ENCODE results near the gene RPS27L. TPM values are rescaled to one million over a fixed set of nuclear protein-coding genes. Genes with fewer than 3 reads are reported as not detected.

Gene RPS27L
- total and polyA plus RNA-seq, 8 donors, result 73.2 to 176 (median 127) TPM

DNA sequence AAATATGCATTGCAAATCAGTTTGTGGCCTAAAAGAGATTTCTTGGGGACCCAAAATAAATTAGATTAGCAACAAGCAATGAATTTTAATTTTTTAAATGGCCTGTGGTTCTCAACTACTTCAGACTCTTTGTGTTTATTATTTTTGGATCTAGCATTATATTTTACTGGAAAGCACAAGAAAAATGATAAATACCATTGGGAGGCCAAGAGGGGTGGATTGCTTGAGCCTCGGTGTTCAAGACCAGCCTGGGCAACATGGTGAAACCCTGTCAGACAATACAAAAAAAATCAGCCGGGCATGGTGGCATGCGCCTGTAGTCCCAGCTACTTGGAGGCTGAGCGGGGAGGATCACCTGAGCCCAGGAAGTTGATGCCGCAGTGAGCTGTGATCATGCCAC, 22.0 kb downstream of the RPS27L start:
- Histone ChIP-seq H3K27ac (peak overlapping the region in 2 of 4 donors; percentile 34 to 40), H3K4me3 (no peak overlapping the region), H3K4me1 (no peaks in the 10 kb centered on the region), H3K36me3 (peaks cover 0 to under 1% (median 0%) of the 10 kb centered on the region in 3 donors), H3K27me3 (no peaks in the 10 kb centered on the region), H3K9me3 (no peaks in the 10 kb centered on the region)
- FAIRE-seq, result no peak
- DNase-seq, result no peak
- TF ChIP-seq, protein P1, sequence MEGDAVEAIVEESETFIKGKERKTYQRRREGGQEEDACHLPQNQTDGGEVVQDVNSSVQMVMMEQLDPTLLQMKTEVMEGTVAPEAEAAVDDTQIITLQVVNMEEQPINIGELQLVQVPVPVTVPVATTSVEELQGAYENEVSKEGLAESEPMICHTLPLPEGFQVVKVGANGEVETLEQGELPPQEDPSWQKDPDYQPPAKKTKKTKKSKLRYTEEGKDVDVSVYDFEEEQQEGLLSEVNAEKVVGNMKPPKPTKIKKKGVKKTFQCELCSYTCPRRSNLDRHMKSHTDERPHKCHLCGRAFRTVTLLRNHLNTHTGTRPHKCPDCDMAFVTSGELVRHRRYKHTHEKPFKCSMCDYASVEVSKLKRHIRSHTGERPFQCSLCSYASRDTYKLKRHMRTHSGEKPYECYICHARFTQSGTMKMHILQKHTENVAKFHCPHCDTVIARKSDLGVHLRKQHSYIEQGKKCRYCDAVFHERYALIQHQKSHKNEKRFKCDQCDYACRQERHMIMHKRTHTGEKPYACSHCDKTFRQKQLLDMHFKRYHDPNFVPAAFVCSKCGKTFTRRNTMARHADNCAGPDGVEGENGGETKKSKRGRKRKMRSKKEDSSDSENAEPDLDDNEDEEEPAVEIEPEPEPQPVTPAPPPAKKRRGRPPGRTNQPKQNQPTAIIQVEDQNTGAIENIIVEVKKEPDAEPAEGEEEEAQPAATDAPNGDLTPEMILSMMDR (IDR thresholded peaks at IDR 0.05), result no peak
- intact Hi-C loops (cut with DNase I), result loop anchor here in 1 of 3 donors (10.0 kb wide), 1 partner anchor 120 kb away; no protein-coding TSS in a partner anchor
- ATAC-seq, result no peak
- 98% methylated on average over 5 of the region's 5 CpGs for WGBS, 2 donors

GRCh38 chr15:63134245-63134985, 22.9 kb downstream of the RPS27L start:
- Histone ChIP-seq H3K9me3 (no peaks in the 10 kb centered on the region), H3K4me3 (no peak overlapping the region), H3K27me3 (no peaks in the 10 kb centered on the region), H3K36me3 (peaks cover 0 to 4% (median 0%) of the 10 kb centered on the region in 3 donors), H3K27ac (no peak overlapping the region), H3K4me1 (no peaks in the 10 kb centered on the region)
- WGBS, 2 donors, result 93 to 98% methylated on average over 2 of the region's 2 CpGs
- intact Hi-C loops (cut with DNase I), result loop anchor here in 1 of 3 donors (10.0 kb wide), 1 partner anchor 120 kb away; no protein-coding TSS in a partner anchor
- peak in 1 of 4 donors; percentile 24 for ATAC-seq
- DNase-seq, result no peak
- FAIRE-seq, result no peak
- TF ChIP-seq, protein P1 (IDR thresholded peaks at IDR 0.05), result no peak

- WGBS, 2 donors, result 76 to 81% methylated on average over 1 of the region's 1 CpG
- H3K27me3 ChIP-seq, result no peaks in the 10 kb centered on the region
- peaks cover 0 to 4% (median 0%) of the 10 kb centered on the region in 3 donors for H3K36me3 ChIP-seq
- H3K4me1 ChIP-seq, result no peaks in the 10 kb centered on the region
- H3K4me3 ChIP-seq, result no peak overlapping the region
- DNase-seq (no peak), FAIRE-seq (no peak), ATAC-seq (no peak)
- H3K9me3 ChIP-seq, result no peaks in the 10 kb centered on the region
- TF ChIP-seq, protein P1 (IDR thresholded peaks at IDR 0.05), result no peak
- intact Hi-C loops (cut with DNase I), result loop anchor here in 1 of 3 donors (10.0 kb wide), 1 partner anchor 121 kb away; no protein-coding TSS in a partner anchor
- H3K27ac ChIP-seq, result no peak overlapping the region
These were observed 23.5 kb downstream of the RPS27L start for GRCh38 chr15:63133786-63134185.

DNA sequence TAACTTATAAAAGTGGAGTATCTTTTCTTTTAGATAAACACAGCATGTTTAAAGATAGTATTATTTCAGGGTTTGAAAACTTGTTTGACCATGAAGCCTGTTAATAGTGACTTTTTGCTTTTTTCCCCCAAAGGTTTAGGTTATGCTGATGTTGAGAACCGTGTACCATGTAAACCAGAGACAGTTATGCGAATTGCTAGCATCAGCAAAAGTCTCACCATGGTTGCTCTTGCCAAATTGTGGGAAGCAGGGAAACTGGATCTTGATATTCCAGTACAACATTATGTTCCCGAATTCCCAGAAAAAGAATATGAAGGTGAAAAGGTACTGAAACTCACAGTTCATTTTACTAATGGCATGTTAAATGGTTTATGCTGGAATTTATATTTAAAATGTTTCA, 30.6 kb downstream of the RPS27L start:
- no peaks in the 10 kb centered on the region for H3K27me3 ChIP-seq
- ATAC-seq (no peak), DNase-seq (no peak), FAIRE-seq (no peak)
- WGBS, 2 donors, result 85 to 91% methylated on average over 3 of the region's 3 CpGs
- H3K4me3 ChIP-seq, result no peak overlapping the region
- H3K36me3 ChIP-seq, result peaks cover 0 to 4% (median 0%) of the 10 kb centered on the region in 3 donors
- TF ChIP-seq, protein P1 (IDR thresholded peaks at IDR 0.05), result no peak
- intact Hi-C loops (cut with DNase I), result no loop called here
- H3K9me3 ChIP-seq, result no peaks in the 10 kb centered on the region
- H3K4me1 ChIP-seq, result no peaks in the 10 kb centered on the region
- no peak overlapping the region for H3K27ac ChIP-seq

DNA sequence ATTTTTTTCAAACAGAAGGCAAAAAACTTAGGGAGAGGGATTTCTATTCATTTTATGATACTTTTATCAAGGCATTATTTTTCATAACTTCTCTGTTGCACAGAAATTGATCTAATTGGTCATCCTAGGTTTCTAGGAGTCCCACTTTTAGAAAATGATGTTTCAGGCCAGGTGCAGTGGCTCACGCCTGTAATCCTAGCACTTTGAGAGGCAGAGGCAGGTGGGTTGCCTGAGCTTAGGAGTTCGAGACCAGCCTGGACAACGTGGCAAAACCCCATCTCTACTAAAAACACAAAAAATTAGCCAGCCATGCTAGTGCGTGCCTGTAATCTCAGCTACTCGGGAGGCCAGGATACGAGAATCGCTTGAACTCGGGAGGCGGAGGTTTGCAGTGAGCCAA, 32.8 kb downstream of the RPS27L start:
- WGBS, 2 donors, result 96 to 98% methylated on average over 9 of the region's 9 CpGs
- DNase-seq (no peak), FAIRE-seq (no peak), ATAC-seq (no peak)
- Histone ChIP-seq H3K36me3 (no peaks in the 10 kb centered on the region), H3K4me3 (no peak overlapping the region), H3K4me1 (no peaks in the 10 kb centered on the region), H3K27me3 (no peaks in the 10 kb centered on the region), H3K27ac (no peak overlapping the region), H3K9me3 (no peaks in the 10 kb centered on the region)
- intact Hi-C loops (cut with DNase I), result no loop called here
- TF ChIP-seq, protein P1 (IDR thresholded peaks at IDR 0.05), result no peak
